Activated naive CD4-positive, alpha-beta T cell treated with anti-CD3 and anti-CD28 coated beads, Interleukin-2, amount 50 U/mL, for 24 hours (primary cell): ENCODE results near the gene LUZP2.

Experiments
- H3K27ac Mint-ChIP-seq: one replicate; pipeline ENCODE4 v1.8.0; 2021; ENCODE audit warnings: mild to moderate bottlenecking, mixed read lengths
- H3K27me3 Mint-ChIP-seq: one replicate; pipeline ENCODE4 v1.8.0; 2021; ENCODE audit warnings: mixed read lengths
- H3K36me3 Mint-ChIP-seq: one replicate; pipeline ENCODE4 v1.8.0; 2021; ENCODE audit warnings: mixed read lengths
- H3K4me1 Mint-ChIP-seq: one replicate; pipeline ENCODE4 v1.8.0; 2021; ENCODE audit warnings: mixed read lengths
- H3K4me3 Mint-ChIP-seq: one replicate; pipeline ENCODE4 v1.8.0; 2021; ENCODE audit warnings: mild to moderate bottlenecking, mixed read lengths
- H3K9me3 Mint-ChIP-seq: one replicate; pipeline ENCODE4 v1.8.0; 2021; ENCODE audit warnings: mixed read lengths

The LUZP2 gene

DNA sequence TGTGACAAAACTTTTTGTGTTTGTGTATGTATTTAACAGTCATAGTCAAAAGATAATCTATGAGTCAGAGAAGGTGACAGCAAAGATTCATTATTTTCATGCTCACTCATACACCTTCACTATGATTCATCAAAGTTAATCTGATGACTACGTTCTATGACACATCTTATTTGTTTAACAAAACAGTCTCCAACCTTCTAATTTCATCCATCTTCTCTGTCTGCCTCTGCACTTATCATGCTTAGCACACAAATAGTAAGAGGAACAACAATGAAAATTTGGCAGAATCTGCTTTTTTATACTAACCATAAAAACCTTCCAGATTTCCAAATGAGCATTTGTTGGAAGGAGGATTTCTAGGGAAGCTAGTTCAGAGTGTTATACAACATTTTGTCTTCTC is 568.9 kb downstream of the LUZP2 start:
- Mint-ChIP-seq H3K27me3 (no peaks in the 10 kb centered on the region), H3K4me1 (no peaks in the 10 kb centered on the region), H3K36me3 (no peaks in the 10 kb centered on the region), H3K9me3 (peaks cover 9% of the 10 kb centered on the region), H3K27ac (no peak overlapping the region), H3K4me3 (no peak overlapping the region)

DNA sequence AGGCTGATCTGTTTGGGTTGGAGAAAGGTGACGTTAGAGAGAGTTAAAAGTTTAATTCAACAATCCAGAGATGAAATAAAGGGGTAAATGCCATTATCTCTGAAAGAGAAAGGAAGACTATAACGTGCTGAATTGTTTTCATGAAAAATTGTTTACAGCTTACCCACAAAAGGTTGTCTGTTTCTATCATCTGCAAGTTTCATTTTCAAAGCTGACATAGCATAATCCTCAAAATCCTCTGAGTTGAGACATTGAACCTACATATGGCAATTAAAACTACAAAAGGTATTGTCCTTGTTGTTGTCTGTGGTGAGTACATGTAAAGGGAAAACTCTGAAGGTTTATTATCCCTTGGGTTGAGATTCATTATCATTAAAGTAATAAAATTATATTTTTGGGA is 569.9 kb downstream of the LUZP2 start:
- Mint-ChIP-seq H3K4me1 (no peaks in the 10 kb centered on the region), H3K4me3 (no peak overlapping the region), H3K27ac (no peak overlapping the region), H3K9me3 (peaks cover 8% of the 10 kb centered on the region), H3K27me3 (no peaks in the 10 kb centered on the region), H3K36me3 (no peaks in the 10 kb centered on the region)

DNA sequence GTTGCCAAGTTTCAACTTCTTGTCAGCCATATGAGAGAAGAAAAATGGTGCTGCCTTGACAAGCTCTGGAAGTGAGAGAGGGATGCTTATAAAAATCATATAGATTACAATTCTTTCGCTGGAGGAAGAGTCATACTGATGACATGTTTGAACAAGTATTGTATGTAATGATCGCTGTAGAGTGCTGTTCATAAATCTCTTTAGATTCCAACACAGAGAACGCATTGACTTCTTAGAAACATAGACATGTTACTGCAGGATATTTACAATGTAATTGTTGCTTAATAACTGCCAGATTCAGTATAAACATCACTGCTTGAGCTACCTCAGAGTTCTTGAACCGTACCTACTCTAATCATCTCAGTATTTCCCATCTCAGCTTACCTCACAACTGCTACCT is 571.6 kb downstream of the LUZP2 start:
- Mint-ChIP-seq H3K36me3 (no peaks in the 10 kb centered on the region), H3K4me1 (no peaks in the 10 kb centered on the region), H3K27ac (no peak overlapping the region), H3K27me3 (no peaks in the 10 kb centered on the region), H3K9me3 (peaks cover 5% of the 10 kb centered on the region), H3K4me3 (no peak overlapping the region)

DNA sequence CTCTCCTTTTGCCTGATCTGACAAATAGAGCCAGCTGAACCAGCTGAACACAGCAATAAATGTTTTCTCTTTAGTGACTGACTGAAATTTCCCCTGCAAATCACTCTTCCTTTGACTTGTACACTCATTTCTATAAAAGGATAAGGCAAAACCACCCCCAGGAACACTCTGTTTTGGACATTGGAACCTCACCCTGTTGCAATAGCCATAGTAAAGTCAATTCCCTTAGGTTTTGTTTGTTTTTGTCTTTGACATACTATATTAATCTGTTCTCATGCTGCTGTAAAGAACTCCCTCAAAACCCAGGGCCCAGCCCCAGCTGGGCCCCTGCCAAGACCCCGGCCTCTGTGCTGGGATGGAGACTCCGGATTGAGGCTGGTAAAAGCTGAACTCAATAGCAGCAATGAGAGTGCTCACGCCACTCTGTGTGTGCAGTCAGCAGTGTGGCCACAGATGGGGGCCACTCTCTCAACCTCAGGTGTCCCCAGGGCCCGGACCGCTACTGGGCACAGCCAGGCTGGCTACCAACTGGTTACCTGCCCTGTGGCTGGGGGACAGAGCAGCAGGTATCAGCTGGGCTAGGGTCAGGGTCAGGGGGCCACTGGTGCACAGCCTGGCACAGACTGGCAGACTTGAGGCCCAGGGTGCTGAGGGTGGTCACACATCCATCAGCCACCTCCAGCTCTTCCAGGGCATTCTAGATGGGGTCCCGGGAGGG is 597.4 kb downstream of the LUZP2 start:
- Mint-ChIP-seq H3K27me3 (no peaks in the 10 kb centered on the region), H3K27ac (no peak overlapping the region)

DNA sequence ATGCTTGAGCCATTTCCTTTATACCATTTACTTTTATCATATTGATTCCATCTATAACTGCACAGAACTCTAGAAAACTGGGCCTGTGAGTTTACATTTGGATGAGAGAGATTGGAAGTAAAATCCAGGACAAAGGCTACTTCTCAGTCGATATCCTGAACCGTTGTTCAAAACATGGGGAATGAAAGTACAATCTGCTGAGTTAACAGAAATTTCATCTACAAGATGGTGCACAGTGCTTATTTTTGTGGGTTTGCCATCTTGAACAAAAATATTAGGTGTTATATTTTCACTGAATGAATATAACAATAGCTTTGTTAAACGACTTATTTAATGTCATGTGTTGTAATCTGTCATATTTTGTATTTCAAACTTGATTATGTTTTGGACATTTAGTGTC is 622.6 kb downstream of the LUZP2 start:
- Mint-ChIP-seq H3K36me3 (no peaks in the 10 kb centered on the region), H3K4me3 (no peak overlapping the region), H3K27ac (no peak overlapping the region), H3K4me1 (no peaks in the 10 kb centered on the region), H3K27me3 (no peaks in the 10 kb centered on the region), H3K9me3 (peaks cover 3% of the 10 kb centered on the region)

More for the DNA sequence above, 597.4 kb downstream of the LUZP2 start:
- H3K4me3 Mint-ChIP-seq = no peak overlapping the region
- no peaks in the 10 kb centered on the region for H3K9me3 Mint-ChIP-seq
- H3K36me3 Mint-ChIP-seq = no peaks in the 10 kb centered on the region
- no peaks in the 10 kb centered on the region for H3K4me1 Mint-ChIP-seq
